ENCODE results near the gene GRB14.
"Not testable (repeated sequence)": the region's sequence is repeated elsewhere in the genome, so short reads cannot be mapped to it uniquely, and the experiment has no call there.

GRB14 gene

GRCh38 chr2:164495491-164496223 is 125.6 kb downstream of the GRB14 start:
- DNase-seq (ENCODE audit: low read depth in 2 of 2): no peak

- no peak for DNase-seq (ENCODE audit: low read depth in 2 of 2)
These were observed 135.7 kb downstream of the GRB14 start for GRCh38 chr2:164485541-164485940.

- no peak for DNase-seq (ENCODE audit: low read depth in 2 of 2)
These were observed 141.8 kb downstream of the GRB14 start for GRCh38 chr2:164479460-164479859.

- DNase-seq (ENCODE audit: low read depth in 2 of 2): no peak
These were observed 143.1 kb downstream of the GRB14 start for GRCh38 chr2:164478205-164478604.

GRCh38 chr2:164474873-164475272 is 146.4 kb downstream of the GRB14 start:
- no peak for DNase-seq (ENCODE audit: low read depth in 2 of 2)

- no peak for DNase-seq (ENCODE audit: low read depth in 2 of 2)
These were observed 148.3 kb downstream of the GRB14 start for GRCh38 chr2:164473021-164473420.

GRCh38 chr2:164465047-164465446 is 156.2 kb downstream of the GRB14 start:
- DNase-seq (ENCODE audit: low read depth in 2 of 2): not testable (repeated sequence)

- no peak for DNase-seq (ENCODE audit: low read depth in 2 of 2)
These were observed 156.9 kb downstream of the GRB14 start for GRCh38 chr2:164464376-164464775.

- no peak for DNase-seq (ENCODE audit: low read depth in 2 of 2)
These were observed 162.5 kb downstream of the GRB14 start for GRCh38 chr2:164458792-164459191.

GRCh38 chr2:164457271-164457670 is 164.0 kb downstream of the GRB14 start:
- DNase-seq (ENCODE audit: low read depth in 2 of 2): no peak

- DNase-seq (ENCODE audit: low read depth in 2 of 2): no peak
These were observed 164.7 kb downstream of the GRB14 start for GRCh38 chr2:164456619-164457018.

- no peak for DNase-seq (ENCODE audit: low read depth in 2 of 2)
These were observed 167.5 kb downstream of the GRB14 start for GRCh38 chr2:164453656-164454305.

GRCh38 chr2:164450278-164450677 is 171.0 kb downstream of the GRB14 start:
- no peak for DNase-seq (ENCODE audit: low read depth in 2 of 2)

GRCh38 chr2:164449706-164450105 is 171.6 kb downstream of the GRB14 start:
- no peak for DNase-seq (ENCODE audit: low read depth in 2 of 2)

- DNase-seq (ENCODE audit: low read depth in 2 of 2): no peak
These were observed 173.6 kb downstream of the GRB14 start for GRCh38 chr2:164447660-164448059.

All from stimulated activated CD8-positive, alpha-beta memory T cell treated with anti-CD3 and anti-CD28 coated beads, Interleukin-2, amount 100 ng/mL, for 48 hours (primary cell).